ENCODE data around the gene GJA3. TPM values are rescaled to one million over a fixed set of nuclear protein-coding genes. Genes with fewer than 3 reads are reported as not detected.

The GJA3 gene
- total and polyA plus RNA-seq, 9 of the 15 experiments (the other 6 are each of a cell fraction or from before 2014, with no cell fraction given) = 0.03 to 0.13 (median 0.04) TPM; not detected in 4

DNA sequence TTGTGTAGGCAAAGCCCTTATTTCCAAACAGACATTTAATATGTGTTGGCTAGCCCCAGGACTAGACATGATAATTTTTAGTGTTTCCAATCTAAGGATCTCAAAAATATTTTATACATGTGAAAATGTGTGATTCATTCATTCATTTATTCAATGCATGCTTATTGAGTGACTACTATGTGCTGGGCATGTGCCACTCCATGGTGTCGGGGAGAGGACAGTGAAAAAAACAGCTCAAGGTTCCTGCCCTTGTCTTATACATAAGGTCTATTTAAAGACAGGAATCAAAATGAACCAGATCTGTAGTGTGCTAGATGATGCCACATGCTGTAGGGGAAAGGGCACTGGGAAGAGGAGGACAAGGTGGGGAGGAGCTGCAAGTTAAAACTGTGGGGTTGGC is 36.5 kb downstream of the GJA3 start:
- H2AFZ ChIP-seq (ENCODE audit: low read depth, low read length) = no peak overlapping the region
- no peaks in the 10 kb centered on the region for H3K9me1 ChIP-seq (ENCODE audit: control insufficient read depth, insufficient read depth, low read length)
- H3K4me3 ChIP-seq = no peak overlapping the region
- CTCF ChIA-PET (ENCODE audit: low intra/inter-chr PET ratio) = no interaction called here
- POLR2A ChIA-PET = no interaction called here
- no peaks in the 10 kb centered on the region for H3K79me2 ChIP-seq (ENCODE audit: control insufficient read depth, insufficient read depth, low read length)
- no peak for ATAC-seq
- no peak overlapping the region for H3K27ac ChIP-seq (ENCODE audit: extremely low read depth, low read depth, low read length)
- peaks cover 4 to 7% of the 10 kb centered on the region in 2 experiments; a peak in 3 of 5 replicates for H3K4me1 ChIP-seq (replicated peaks in 1 of 2; ENCODE audit: control insufficient read depth in 2 of 2, insufficient read depth in 2 of 2, low read length in 2 of 2)
- no peaks in the 10 kb centered on the region for H3K36me3 ChIP-seq (ENCODE audit: control insufficient read depth, insufficient read depth, low read length)
- H3K9me3 ChIP-seq (replicated peaks; ENCODE audit: control insufficient read depth, insufficient read depth, low read depth, low read length) = no peaks in the 10 kb centered on the region
- intact Hi-C loops (cut with micrococcal nuclease) (no loop called here), in situ Hi-C loops (cut with MboI) (no loop called here)
- no peak for TF ChIP-seq ZFP36 (IDR thresholded peaks at IDR 0.05; ENCODE audit: low read depth, low read length, partially characterized antibody)
- TF ChIP-seq TCF3 (CRISPR knock-in tag; IDR thresholded peaks at IDR 0.05) = no peak
- TF ChIP-seq POLR2AphosphoS2 (IDR thresholded peaks at IDR 0.05; ENCODE audit: low read length) = no peak
- TF ChIP-seq MAFF (IDR thresholded peaks at IDR 0.05; ENCODE audit: low read length) = no peak
- no peak for TF ChIP-seq PRPF4 (IDR thresholded peaks at IDR 0.05; ENCODE audit: insufficient read depth, low read depth, low read length, poor library complexity, severe bottlenecking)
- TF ChIP-seq SRSF7 (optimal IDR thresholded peaks at IDR 0.05; ENCODE audit: low read depth, low read length) = no peak
- TF ChIP-seq, protein P1, sequence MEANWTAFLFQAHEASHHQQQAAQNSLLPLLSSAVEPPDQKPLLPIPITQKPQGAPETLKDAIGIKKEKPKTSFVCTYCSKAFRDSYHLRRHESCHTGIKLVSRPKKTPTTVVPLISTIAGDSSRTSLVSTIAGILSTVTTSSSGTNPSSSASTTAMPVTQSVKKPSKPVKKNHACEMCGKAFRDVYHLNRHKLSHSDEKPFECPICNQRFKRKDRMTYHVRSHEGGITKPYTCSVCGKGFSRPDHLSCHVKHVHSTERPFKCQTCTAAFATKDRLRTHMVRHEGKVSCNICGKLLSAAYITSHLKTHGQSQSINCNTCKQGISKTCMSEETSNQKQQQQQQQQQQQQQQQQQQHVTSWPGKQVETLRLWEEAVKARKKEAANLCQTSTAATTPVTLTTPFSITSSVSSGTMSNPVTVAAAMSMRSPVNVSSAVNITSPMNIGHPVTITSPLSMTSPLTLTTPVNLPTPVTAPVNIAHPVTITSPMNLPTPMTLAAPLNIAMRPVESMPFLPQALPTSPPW (CRISPR knock-in tag; IDR thresholded peaks at IDR 0.05) = no peak
- TF ChIP-seq NFYB (IDR thresholded peaks at IDR 0.05; ENCODE audit: extremely low read depth, insufficient read length) = no peak
- TF ChIP-seq RBM14 (IDR thresholded peaks at IDR 0.05; ENCODE audit: borderline replicate concordance, insufficient read depth, low read depth, low read length) = no peak
- no peak for DNase-seq (ENCODE audit: extremely low read depth in 1 of 4, low spot score in 3 of 4)
- 13% methylated on average over 1 of the region's 1 CpG for WGBS (ENCODE audit: insufficient coverage, low coverage, missing lambda C conversion rate)
- no peak for FAIRE-seq
- H3K9ac ChIP-seq (ENCODE audit: insufficient read depth in 1 of 2, low read depth in 2 of 2, low read length in 2 of 2) = no peak overlapping the region
- H4K20me1 ChIP-seq (replicated peaks; ENCODE audit: control insufficient read depth, insufficient read depth, low read length) = no peaks in the 10 kb centered on the region
- H3K27me3 ChIP-seq (ENCODE audit: control insufficient read depth in 2 of 2, insufficient read depth in 2 of 2, low read length in 2 of 2) = no peaks in the 10 kb centered on the region
- H3K4me2 ChIP-seq (ENCODE audit: insufficient read depth, low read length) = no peak overlapping the region
- BruUV-seq (replicated peaks) = no TSS peak
